Fibroblast of lung (primary cell): ENCODE data around the gene LSR. TPM values are rescaled to one million over a fixed set of nuclear protein-coding genes. Genes with fewer than 3 reads are reported as not detected.
"Not testable (repeated sequence)": the region's sequence is repeated elsewhere in the genome, so short reads cannot be mapped to it uniquely, and the experiment has no call there.

Source experiments
- DNase-seq, 2 donors: peaks; one replicate each; pipeline versions ENCODE4 v3.0.0 to v3.0.0-alpha.2; 2010; ENCODE audit warnings: low read depth in 2 of 2
- H2AFZ ChIP-seq: 2 replicates; pipeline ENCODE4 v1.5.1; 2012; ENCODE audit warnings: low read length, control low read depth, inconsistent platforms
- H3K27ac ChIP-seq: 2 replicates; pipeline ENCODE4 v1.5.1; 2011; ENCODE audit warnings: low read length, control low read depth; ENCODE audit not compliant: insufficient read depth
- H3K27me3 ChIP-seq: 2 replicates; pipeline ENCODE4 v1.5.1; 2011; ENCODE audit warnings: mild to moderate bottlenecking, low read length; ENCODE audit not compliant: control insufficient read depth, insufficient read depth
- H3K36me3 ChIP-seq: 2 replicates; pipeline ENCODE4 v1.5.1; 2011; ENCODE audit warnings: low read length; ENCODE audit not compliant: control insufficient read depth, insufficient read depth
- H3K4me1 ChIP-seq: 2 replicates; pipeline ENCODE4 v1.5.1; 2011; ENCODE audit warnings: low read length; ENCODE audit not compliant: control insufficient read depth, insufficient read depth; ENCODE audit errors: extremely low read depth
- H3K4me2 ChIP-seq: 2 replicates; pipeline ENCODE4 v1.5.1; 2011; ENCODE audit warnings: low read length, control low read depth; ENCODE audit not compliant: insufficient read depth; ENCODE audit errors: extremely low read depth
- H3K4me3 ChIP-seq, 4 experiments: fragments of 200-600 bp in 1 of 4; sonication (generic) in 1 of 4; replicated peaks in 1 of 4; 2 replicates each; pipeline ENCODE4 v1.5.1; 2011 to 2016; ENCODE audit warnings: low read length in 4 of 4, low read depth in 3 of 4, mild to moderate bottlenecking in 3 of 4, control low read depth in 2 of 4, inconsistent platforms in 1 of 4, mixed read lengths in 1 of 4; ENCODE audit not compliant: insufficient read depth in 1 of 4; ENCODE audit errors: control extremely low read depth in 1 of 4
- H3K79me2 ChIP-seq: 2 replicates; pipeline ENCODE4 v1.5.1; 2012; ENCODE audit warnings: mild to moderate bottlenecking, low read length, inconsistent platforms; ENCODE audit not compliant: control insufficient read depth, insufficient read depth
- H3K9ac ChIP-seq: 2 replicates; pipeline ENCODE4 v1.5.1; 2011; ENCODE audit warnings: mild to moderate bottlenecking, low read length, control low read depth; ENCODE audit not compliant: insufficient read depth
- H3K9me3 ChIP-seq: 2 replicates; pipeline ENCODE4 v1.5.1; 2012; ENCODE audit warnings: low read depth, low read length; ENCODE audit not compliant: control insufficient read depth, insufficient read depth
- H4K20me1 ChIP-seq: 2 replicates; pipeline ENCODE4 v1.5.1; 2011; ENCODE audit warnings: low read length; ENCODE audit not compliant: control insufficient read depth, insufficient read depth; ENCODE audit errors: extremely low read depth
- EZH2 ChIP-seq: IDR thresholded peaks from 2 replicates; pipeline ENCODE4 v1.5.1; 2012; ENCODE audit warnings: low read length, control low read depth, mild to moderate bottlenecking; ENCODE audit errors: missing control alignments
- polyA plus RNA-seq, 2 donors: library from polyadenylated mRNA; depleted of rRNA in 1 of 2; stranded (reverse) in 1 of 2; unstranded in 1 of 2; fragments of >200 nt; gene quantifications; 2 replicates each; pipeline ENCODE4 v1.2.1, GENCODE V29; 2011 to 2012; ENCODE audit warnings: missing spikeins in 1 of 2
- total RNA-seq: library from RNA; depleted of rRNA; stranded (reverse); fragments of >200 nt; gene quantifications from 2 replicates; pipeline ENCODE4 v1.2.1, GENCODE V29; 2014
- TF ChIP-seq, protein P1 (sequence below), 2 donors: IDR thresholded peaks in 1 of 2; conservative IDR thresholded peaks in 1 of 2; 1 replicate in 1 of 2; 2 replicates in 1 of 2; pipeline ENCODE4 v1.5.1; 2011 to 2012; ENCODE audit warnings: low read length in 2 of 2, control low read depth in 1 of 2, inconsistent platforms in 1 of 2, low read depth in 1 of 2, mild to moderate bottlenecking in 1 of 2

LSR gene
- total and polyA plus RNA-seq, 2 donors (not counting 1 experiment from before 2014, with no cell fraction given): 0.31 to 0.33 TPM

DNA sequence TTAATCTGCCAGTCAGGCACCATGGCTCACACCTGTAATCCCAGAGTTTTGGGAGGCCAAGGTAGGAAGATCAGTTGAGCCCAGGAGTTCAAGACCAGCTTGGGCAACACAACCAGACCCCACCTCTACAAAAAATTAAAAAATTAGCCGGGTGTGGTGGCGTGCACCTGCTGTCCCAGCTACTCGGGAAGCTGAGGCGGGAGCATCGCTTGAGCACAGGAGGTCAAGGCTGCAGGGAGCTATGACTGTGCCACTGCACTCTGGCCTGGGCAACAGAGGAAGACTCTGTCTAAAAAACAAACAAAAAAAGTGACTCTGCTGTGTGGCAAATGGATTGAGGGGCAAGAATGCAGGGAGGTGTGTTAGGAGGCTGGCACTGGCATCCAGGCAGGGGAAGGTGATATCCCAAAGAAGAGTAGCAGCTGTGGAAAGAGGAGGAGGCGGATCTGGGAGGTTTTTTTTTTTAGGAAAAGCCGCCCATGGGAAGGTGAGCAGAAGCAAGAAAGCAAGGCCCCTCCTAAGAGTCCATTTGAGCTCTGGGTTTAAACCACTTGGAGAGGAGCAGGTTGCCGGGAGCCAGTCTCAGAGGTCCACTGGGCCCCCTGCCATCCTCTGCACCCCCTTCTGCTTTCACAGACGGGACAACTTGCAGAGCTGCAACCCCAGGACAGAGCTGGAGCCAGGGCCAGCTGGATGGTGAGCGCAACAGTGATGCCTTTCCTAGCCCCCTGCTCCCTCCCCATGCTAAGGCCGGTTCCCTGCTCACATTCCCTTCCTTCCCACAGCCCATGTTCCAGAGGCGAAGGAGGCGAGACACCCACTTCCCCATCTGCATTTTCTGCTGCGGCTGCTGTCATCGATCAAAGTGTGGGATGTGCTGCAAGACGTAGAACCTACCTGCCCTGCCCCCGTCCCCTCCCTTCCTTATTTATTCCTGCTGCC, 35.6 kb downstream of the LSR start:
- Histone ChIP-seq H3K79me2 (no peaks in the 10 kb centered on the region), H2AFZ (no peak overlapping the region), H3K36me3 (no peaks in the 10 kb centered on the region), H3K4me1 (no peaks in the 10 kb centered on the region), H3K27ac (no peak overlapping the region), H4K20me1 (no peaks in the 10 kb centered on the region), H3K9me3 (no peaks in the 10 kb centered on the region), H3K9ac (no peak overlapping the region), H3K4me3 (no peak overlapping the region), H3K4me2 (no peak overlapping the region), H3K27me3 (no peaks in the 10 kb centered on the region)
- DNase-seq: no peak
- TF ChIP-seq EZH2: no peak
- TF ChIP-seq, protein P1, sequence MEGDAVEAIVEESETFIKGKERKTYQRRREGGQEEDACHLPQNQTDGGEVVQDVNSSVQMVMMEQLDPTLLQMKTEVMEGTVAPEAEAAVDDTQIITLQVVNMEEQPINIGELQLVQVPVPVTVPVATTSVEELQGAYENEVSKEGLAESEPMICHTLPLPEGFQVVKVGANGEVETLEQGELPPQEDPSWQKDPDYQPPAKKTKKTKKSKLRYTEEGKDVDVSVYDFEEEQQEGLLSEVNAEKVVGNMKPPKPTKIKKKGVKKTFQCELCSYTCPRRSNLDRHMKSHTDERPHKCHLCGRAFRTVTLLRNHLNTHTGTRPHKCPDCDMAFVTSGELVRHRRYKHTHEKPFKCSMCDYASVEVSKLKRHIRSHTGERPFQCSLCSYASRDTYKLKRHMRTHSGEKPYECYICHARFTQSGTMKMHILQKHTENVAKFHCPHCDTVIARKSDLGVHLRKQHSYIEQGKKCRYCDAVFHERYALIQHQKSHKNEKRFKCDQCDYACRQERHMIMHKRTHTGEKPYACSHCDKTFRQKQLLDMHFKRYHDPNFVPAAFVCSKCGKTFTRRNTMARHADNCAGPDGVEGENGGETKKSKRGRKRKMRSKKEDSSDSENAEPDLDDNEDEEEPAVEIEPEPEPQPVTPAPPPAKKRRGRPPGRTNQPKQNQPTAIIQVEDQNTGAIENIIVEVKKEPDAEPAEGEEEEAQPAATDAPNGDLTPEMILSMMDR (conservative IDR thresholded peaks at IDR 0.05 in 1 of 2, IDR thresholded peaks at IDR 0.05 in 1 of 2; ENCODE audit: low read depth in 1 of 2, low read length in 2 of 2): no peak

DNA sequence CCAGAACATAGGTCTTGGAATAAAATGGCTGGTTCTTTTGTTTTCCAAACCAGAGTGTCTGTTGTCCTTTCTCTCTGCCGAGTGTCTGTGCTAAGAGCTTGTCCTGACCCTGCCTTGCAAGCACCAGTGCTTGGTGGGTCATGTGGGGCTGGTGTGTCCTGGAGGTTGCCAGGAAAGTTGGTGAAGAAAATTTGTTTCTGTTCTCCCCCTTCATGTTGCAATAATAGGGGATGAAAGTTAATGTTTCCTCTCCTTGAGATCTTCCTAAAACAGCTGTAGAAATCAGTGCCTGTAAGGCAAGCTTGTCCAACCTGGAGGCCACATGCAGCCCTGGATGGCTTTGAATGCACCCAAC, 36.3 kb downstream of the LSR start:
- Histone ChIP-seq H2AFZ (no peak overlapping the region), H3K9me3 (no peaks in the 10 kb centered on the region), H3K9ac (no peak overlapping the region), H3K4me2 (no peak overlapping the region), H3K4me1 (no peaks in the 10 kb centered on the region), H3K36me3 (no peaks in the 10 kb centered on the region), H3K27me3 (no peaks in the 10 kb centered on the region), H3K4me3 (no peak overlapping the region), H3K79me2 (no peaks in the 10 kb centered on the region), H4K20me1 (no peaks in the 10 kb centered on the region), H3K27ac (no peak overlapping the region)
- no peak for DNase-seq
- no peak for TF ChIP-seq EZH2
- TF ChIP-seq, protein P1 (conservative IDR thresholded peaks at IDR 0.05 in 1 of 2, IDR thresholded peaks at IDR 0.05 in 1 of 2; ENCODE audit: low read depth in 1 of 2, low read length in 2 of 2): no peak

DNA sequence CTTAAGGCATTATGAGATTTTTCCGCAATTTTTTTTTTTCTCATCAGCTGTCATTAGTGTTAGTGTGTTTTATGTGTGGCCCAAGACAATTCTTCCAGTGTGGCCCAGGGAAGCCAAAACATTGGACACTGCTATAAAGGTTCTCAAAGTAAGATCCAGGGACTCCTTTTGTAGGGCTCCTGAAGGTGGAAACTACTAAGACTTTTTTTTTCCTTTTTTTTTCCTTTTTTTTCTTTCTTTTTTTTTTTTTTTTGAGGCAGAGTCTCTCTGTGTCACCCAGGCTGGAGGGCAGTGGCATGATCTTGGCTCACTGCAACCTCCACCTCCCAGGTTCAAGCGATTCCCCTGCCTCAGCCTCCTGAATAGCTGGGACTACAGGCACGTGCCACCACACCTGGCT, 36.7 kb downstream of the LSR start:
- H3K27ac ChIP-seq, H3K9me3 ChIP-seq, H3K9ac ChIP-seq, DNase-seq, H4K20me1 ChIP-seq, H3K27me3 ChIP-seq, H3K4me1 ChIP-seq, H3K36me3 ChIP-seq, H3K4me3 ChIP-seq, H3K79me2 ChIP-seq, H3K4me2 ChIP-seq, H2AFZ ChIP-seq: not testable (repeated sequence)

DNA sequence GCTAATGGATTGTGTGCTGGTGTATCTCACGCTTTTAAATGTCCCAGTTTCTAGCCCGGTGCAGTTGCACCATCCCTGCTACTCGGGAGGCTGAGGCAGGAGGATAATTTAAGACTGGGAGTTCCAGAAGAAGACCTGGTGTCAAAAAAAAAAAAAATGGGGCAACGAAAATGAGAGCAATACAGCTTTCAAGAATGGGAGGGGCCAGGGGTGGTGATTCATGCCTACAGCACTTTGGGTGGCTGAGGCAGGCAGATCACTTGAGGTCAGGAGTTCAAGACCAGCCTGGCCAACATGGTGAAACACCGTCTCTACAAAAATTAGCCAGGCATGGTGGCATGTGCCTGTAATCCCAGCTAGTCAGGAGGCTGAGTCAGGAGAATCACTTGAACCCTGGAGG, 37.3 kb downstream of the LSR start:
- not testable (repeated sequence) for H3K9me3 ChIP-seq, H3K4me3 ChIP-seq, H3K27ac ChIP-seq, H2AFZ ChIP-seq, H3K4me2 ChIP-seq, H4K20me1 ChIP-seq, H3K9ac ChIP-seq, H3K36me3 ChIP-seq, H3K79me2 ChIP-seq, DNase-seq, H3K4me1 ChIP-seq, H3K27me3 ChIP-seq
